K562 (cell line): ENCODE measurements around the gene F12. TPM values are rescaled to one million over a fixed set of nuclear protein-coding genes. Genes with fewer than 3 reads are reported as not detected.

Experiments used
- CEBPG ChIP-seq, 3 experiments: fragments of 200-800 bp in 1 of 3; sonication (Bioruptor generic) in 1 of 3; sonication (generic) in 1 of 3; formaldehyde crosslinking in 1 of 3; IDR thresholded peaks in 2 of 3; conservative IDR thresholded peaks in 1 of 3; 2 replicates each; pipeline versions ENCODE4 v1.6.1 to v1.8.0; 2016 to 2022; ENCODE audit warnings: missing compliant biosample characterization in 2 of 3, missing genetic modification characterization in 2 of 3, mild to moderate bottlenecking in 1 of 3, missing genetic modification reagents in 1 of 3
- HMG20B ChIP-seq: fragments of 250-450 bp; sonication (Bioruptor Pico); IDR thresholded peaks from 2 replicates; pipeline ENCODE4 v1.5.0; 2021; ENCODE audit warnings: mild to moderate bottlenecking
- NKRF ChIP-seq: fragments of 450-650 bp; IDR thresholded peaks from 2 replicates; pipeline ENCODE4 v1.6.1; 2016; ENCODE audit warnings: borderline replicate concordance
- PHB2 ChIP-seq: fragments of 450-650 bp; IDR thresholded peaks from 2 replicates; pipeline ENCODE4 v1.6.1; 2017; ENCODE audit warnings: low read depth
- PTBP1 ChIP-seq: fragments of 200-400 bp; formaldehyde crosslinking; IDR thresholded peaks from 2 replicates; pipeline ENCODE4 v1.6.1; 2017; ENCODE audit warnings: low read depth, low read length
- polyA plus RNA-seq, 8 experiments: library from polyadenylated mRNA; depleted of rRNA in 4 of 8; stranded (reverse) in 5 of 8; unstranded in 3 of 8; fragments of >200 nt; fragmentation: Nextera tagmentation in 2 of 8; fragmentation: Illumina TruSeq in 1 of 8; extraction: Ambion mirVana in 2 of 8; extraction: Trizol in 1 of 8; gene quantifications; 2 replicates each; pipeline versions ENCODE4 v1.2.1 to v1.2.3, GENCODE V29; 2011 to 2014; ENCODE audit warnings: inconsistent platforms in 1 of 8, missing spikeins in 1 of 8
- total RNA-seq, 7 experiments: library from RNA; depleted of rRNA in 6 of 7; stranded (reverse); fragments of >200 nt in 6 of 7; fragmentation: Illumina TruSeq in 2 of 7; extraction: Trizol in 2 of 7; gene quantifications; 2 replicates each; pipeline versions ENCODE4 v1.2.1 to v1.2.3, GENCODE V29; 2011 to 2021; ENCODE audit warnings: low replicate concordance in 1 of 7
- TF ChIP-seq, protein P1 (sequence below), 2 experiments: fragments of 450-650 bp in 1 of 2; sonication (generic) in 1 of 2; formaldehyde crosslinking in 1 of 2; IDR thresholded peaks; 2 replicates each; pipeline versions ENCODE4 v1.7.1 to v1.9.0; 2016 to 2022; ENCODE audit warnings: inconsistent platforms in 1 of 2, mild to moderate bottlenecking in 1 of 2, missing genetic modification reagents in 1 of 2

F12 gene
- total and polyA plus RNA-seq, 9 of the 15 experiments (the other 6 are each of a cell fraction or from before 2014, with no cell fraction given), result 0.59 to 18.3 (median 3.6) TPM

- TF ChIP-seq NKRF, result 0 out of 2 replicates have a peak, but pooled peaks have one; percentile 45
- TF ChIP-seq HMG20B, result peak; percentile 87; the same call in 1 of the 2 replicates
- peak; percentile 96 for TF ChIP-seq PTBP1
- no peak for TF ChIP-seq CEBPG (CRISPR knock-in tag; IDR thresholded peaks at IDR 0.05)
- TF ChIP-seq CEBPG (tag; conservative IDR thresholded peaks at IDR 0.05 in 1 of 2, IDR thresholded peaks at IDR 0.05 in 1 of 2), result no peak
- TF ChIP-seq PHB2, result no peak
- TF ChIP-seq, protein P1, sequence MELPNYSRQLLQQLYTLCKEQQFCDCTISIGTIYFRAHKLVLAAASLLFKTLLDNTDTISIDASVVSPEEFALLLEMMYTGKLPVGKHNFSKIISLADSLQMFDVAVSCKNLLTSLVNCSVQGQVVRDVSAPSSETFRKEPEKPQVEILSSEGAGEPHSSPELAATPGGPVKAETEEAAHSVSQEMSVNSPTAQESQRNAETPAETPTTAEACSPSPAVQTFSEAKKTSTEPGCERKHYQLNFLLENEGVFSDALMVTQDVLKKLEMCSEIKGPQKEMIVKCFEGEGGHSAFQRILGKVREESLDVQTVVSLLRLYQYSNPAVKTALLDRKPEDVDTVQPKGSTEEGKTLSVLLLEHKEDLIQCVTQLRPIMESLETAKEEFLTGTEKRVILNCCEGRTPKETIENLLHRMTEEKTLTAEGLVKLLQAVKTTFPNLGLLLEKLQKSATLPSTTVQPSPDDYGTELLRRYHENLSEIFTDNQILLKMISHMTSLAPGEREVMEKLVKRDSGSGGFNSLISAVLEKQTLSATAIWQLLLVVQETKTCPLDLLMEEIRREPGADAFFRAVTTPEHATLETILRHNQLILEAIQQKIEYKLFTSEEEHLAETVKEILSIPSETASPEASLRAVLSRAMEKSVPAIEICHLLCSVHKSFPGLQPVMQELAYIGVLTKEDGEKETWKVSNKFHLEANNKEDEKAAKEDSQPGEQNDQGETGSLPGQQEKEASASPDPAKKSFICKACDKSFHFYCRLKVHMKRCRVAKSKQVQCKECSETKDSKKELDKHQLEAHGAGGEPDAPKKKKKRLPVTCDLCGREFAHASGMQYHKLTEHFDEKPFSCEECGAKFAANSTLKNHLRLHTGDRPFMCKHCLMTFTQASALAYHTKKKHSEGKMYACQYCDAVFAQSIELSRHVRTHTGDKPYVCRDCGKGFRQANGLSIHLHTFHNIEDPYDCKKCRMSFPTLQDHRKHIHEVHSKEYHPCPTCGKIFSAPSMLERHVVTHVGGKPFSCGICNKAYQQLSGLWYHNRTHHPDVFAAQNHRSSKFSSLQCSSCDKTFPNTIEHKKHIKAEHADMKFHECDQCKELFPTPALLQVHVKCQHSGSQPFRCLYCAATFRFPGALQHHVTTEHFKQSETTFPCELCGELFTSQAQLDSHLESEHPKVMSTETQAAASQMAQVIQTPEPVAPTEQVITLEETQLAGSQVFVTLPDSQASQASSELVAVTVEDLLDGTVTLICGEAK (IDR thresholded peaks at IDR 0.05), result no peak
- TF ChIP-seq, protein P1 (CRISPR knock-in tag; IDR thresholded peaks at IDR 0.05), result no peak
Observed at GRCh38 chr5:177446200-177447065, 37.1 kb upstream of the F12 start, which contains the start of gene PRR7 (continued).
